GM12801 (cell line): Measurements from ENCODE around the gene PDE4A.

Experiments
- CTCF ChIP-seq: IDR thresholded peaks from one replicate; pipeline ENCODE4 v1.5.1; 2011; ENCODE audit warnings: control low read depth; ENCODE audit not compliant: insufficient read length; ENCODE audit errors: extremely low read depth

The PDE4A gene

GRCh38 chr19:10491472-10492047, 71.2 kb downstream of the PDE4A start:
- no peak for TF ChIP-seq CTCF

- no peak for TF ChIP-seq CTCF
Observed at GRCh38 chr19:10497371-10497770, 77.0 kb downstream of the PDE4A start.

- TF ChIP-seq CTCF, result no peak
Observed at GRCh38 chr19:10499550-10500246, 79.4 kb downstream of the PDE4A start.

GRCh38 chr19:10500247-10500592, 79.9 kb downstream of the PDE4A start:
- TF ChIP-seq CTCF, result no peak

- TF ChIP-seq CTCF, result no peak
Observed at GRCh38 chr19:10501971-10502523, 81.7 kb downstream of the PDE4A start.

- no peak for TF ChIP-seq CTCF
Observed at GRCh38 chr19:10502524-10503001, 82.2 kb downstream of the PDE4A start.

GRCh38 chr19:10503002-10503789, 82.9 kb downstream of the PDE4A start, which contains the start of gene KEAP1:
KEAP1 (minus strand) TSS chr19:10503356; CDS start chr19:10500033, 3,323 bp downstream.
- TF ChIP-seq CTCF, result no peak
